NCI-H1436 (cell line): ENCODE data around the gene CMIP.
A peak's percentile ranks its signal among the peaks of the same experiment; 100 is the strongest.

Source experiments
- DNase-seq: peaks from one replicate; lab custom pipeline; 2025; lab: John Stamatoyannopoulos, UW

The CMIP gene

DNA sequence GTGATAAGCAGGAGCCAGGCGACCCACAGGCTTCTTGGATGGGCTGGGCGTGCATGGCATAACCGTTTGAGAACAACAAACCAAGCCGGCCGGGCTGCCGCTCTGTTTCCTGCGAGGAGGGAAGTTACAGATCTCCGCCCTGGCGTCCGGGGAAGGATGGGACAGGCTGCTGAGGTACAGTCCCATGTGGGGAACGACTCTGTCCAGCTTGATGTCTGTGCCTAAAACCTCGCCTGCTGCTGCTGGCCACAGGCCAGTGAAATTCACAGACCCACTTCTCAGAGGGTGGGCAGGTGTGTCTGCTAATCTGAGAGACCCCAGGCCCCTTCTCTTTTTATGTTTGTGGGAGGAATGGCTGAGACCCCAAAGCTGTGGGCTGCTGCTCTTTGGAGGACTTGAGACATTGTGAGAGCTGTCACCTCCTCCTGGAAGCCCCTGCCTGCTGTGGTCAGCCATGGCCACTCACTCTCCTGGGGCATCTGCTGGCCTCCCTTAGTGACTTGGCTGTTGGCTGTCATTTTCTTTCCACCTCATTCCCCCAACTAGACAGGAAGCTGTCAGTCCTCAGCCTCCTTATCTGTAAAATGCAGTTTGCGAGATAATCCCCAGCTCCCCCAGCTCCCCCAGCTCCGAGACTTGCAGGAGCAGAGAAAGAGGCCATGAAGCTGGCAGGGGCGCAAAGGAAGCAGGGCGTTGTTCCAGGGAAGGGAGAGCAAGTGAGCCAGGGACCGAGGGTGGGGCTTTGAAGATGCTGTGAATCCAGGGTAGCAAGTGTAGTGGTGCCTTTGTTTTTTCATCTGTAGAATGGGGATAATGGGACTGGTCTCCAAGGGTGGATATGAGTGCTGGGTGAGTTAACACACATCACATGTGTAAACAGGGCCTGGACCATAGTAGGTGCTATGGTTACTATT is 51.0 kb downstream of the CMIP start:
- DNase-seq, result no peak

DNA sequence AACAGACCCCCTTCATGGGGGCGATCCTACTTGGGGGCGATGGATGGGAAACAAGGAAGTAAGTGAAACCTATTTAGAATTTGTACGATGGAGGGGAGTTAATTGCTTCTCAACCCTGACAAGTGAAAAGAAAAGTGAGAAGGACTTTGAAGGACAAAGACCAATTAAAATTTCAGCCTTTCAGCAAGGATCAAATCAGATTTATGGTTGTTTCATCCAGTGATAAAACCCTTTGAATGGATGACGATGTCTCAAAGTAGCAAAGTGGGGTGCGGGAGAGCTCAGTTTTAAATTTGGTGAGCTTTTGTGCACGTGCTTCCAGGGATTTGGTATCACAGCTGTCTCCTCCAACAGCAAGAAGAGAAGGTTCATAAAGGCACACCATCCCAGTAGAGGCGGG is 51.7 kb downstream of the CMIP start:
- DNase-seq, result no peak

DNA sequence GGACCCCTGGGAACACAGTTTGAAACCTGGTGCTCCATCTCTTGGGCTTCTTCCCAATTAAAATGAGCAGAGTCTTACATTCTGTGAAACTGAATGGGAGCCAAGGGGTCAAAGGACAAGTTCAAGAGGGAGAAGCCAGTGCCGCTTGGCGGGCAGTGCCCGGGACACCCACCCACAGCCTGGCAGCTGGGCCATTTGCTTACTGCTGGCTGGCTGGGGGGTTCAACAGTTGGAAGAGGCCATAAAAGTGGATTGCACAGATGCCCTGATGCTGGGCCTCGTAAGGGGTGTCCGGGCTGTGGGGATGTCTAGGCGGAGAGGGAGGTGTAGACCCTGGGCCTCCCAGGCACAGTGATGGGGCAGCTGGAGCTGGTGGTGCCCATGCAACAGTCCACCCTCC is 52.1 kb downstream of the CMIP start:
- no peak for DNase-seq

DNA sequence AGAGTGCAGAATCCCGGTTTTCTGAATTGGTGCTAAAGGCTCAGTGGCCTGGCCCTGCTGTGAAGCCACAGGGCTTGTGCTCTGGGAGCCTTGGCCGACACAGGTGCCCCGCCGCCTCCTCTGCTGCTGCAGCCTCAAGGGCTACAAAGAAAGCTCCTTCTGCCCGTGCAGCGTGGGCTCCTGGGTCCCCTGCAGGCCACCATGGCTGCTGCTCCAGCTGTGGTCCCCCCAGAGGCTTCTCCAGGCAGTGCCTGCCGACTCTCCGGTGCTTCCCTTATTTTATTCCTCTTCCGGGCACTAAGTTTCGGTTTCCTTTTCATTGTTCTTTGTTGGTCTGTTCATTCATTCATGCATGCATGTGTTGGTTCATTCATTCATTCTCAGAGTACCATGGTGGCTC is 53.1 kb downstream of the CMIP start:
- DNase-seq, result no peak

DNA sequence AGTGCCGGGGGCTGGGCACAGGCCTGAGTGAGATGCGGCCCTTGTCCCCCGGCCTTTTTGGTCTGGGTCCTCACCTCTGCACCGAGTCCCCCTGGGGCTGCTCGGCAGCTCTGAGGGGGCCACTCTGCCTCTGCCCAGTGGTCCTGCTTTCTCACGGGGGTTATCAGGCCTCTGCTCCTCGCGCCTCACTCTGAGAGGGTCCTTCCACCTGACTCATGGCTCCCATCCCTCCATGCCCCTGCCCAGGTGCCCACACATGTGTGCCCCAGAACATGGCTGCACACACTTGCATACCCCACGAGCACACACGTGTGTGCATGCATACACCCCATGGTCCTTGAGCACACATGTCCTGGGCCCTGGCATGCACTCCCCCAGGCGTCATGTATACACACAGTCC is 53.7 kb downstream of the CMIP start:
- DNase-seq, result no peak

DNA sequence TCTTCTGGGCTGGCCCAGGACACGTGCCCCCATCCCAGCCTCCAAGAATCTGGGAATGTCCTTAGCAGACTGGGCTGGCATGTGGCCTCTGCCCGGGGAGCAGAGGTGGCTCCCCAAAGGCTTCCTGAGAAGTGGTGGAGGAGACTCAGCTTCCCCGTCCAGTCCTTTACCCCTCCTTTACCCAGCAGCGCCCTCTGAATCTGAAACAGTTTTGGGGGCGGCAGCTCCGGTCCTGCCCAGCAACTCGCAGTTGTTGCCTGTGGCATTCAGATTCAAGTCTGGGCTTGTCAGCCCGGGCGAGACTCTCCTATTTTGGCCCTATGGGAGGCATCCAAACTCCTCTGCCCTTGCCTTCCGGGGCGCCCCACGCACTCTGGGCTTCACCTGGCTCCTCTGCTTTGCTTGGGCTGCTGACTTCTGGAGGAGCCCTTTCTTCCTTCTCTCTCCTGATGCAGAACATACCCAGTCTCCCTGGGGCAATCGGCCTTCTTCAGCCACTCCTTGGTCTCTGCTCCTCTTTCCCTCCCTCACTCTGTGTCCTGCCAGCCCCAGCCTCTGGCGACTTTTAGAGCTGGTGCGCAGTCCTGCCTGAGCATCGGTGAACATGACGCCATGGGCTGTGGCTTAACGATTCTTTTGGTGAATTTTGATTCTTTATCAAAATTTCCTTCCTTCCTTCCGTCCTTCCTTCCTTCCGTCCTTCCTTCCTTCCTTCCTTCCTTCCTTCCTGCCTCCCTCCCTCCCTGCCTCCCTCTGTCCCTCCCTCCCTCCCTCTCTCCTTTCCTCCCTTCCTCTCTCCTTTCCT is 55.2 kb downstream of the CMIP start:
- DNase-seq, result no peak

DNA sequence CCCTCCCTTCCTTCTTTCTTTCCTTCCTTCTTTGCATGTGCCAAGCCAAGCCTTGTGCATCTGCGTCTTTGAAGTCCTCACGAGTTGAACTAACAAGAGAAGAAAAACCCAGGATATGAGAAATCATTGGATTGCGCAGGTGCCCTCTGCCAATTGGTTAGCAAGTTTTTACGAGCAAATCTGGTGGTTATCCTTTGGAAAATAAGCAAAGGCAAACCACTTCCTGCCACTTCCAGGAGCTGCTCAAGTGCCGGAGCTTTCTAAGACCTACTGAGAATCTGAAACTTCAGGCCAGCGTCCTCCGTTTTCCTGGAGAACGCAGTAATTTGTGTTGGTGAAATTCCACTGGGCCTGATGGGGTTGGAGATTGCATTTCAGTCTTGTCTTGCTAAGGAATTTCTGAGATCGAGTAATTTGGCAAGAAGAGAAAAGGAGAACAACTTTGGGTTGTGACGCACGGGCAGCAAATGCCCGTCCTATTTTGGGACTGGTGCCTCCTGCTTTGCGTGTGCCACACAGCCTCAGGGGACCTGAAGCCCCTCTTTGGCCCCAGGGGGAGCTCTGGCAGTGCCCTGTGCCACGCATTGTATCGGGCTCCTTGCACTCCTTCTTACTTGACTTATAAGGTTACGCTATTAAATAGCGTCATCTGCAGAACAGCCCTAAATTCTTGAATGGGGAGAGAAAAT is 56.4 kb downstream of the CMIP start:
- DNase-seq, result no peak

GRCh38 chr16:81502396-81503070 is 57.9 kb downstream of the CMIP start:
- no peak for DNase-seq

- no peak for DNase-seq
Observed at GRCh38 chr16:81505011-81505661, 60.5 kb downstream of the CMIP start.

DNA sequence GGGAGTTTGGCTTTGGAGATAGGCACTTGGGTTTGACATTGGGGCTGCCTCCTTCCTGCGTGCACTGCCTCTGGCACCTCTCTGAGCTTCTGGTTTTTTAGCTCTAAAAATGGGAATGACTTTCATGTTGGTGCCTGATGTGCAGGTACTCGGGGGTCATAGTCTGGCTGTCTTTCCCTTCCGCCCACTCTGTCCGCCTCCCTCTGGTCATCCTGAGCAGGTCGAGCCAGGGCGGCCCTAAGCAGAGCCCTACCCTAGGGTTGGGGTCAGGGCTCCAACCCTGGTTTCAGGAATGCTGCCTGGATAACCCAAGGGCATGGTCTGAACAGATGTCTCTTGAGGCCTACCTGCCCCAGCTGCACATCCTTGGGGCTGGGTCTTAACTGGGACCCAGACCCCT is 64.8 kb downstream of the CMIP start:
- DNase-seq, result no peak

- no peak for DNase-seq
Observed at GRCh38 chr16:81510016-81510415, 65.4 kb downstream of the CMIP start.

DNA sequence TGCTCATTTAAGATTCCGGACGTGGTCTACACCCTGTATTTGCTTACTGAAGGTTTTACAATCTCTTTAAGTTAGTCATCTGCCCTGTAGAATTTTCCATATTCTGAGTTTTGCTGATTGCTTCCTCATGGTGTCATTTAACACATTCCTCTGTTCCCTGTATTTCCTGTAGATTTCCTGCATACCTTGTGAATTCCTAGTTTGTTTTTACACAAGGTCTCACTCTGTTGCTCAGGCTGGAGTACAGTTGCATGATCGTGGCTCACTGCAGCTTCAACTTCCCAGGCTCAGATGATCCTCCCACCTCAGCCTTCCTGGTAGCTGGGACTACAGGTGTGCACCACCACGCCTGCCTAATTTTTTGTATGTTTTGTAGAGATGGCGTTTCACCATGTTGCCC is 66.8 kb downstream of the CMIP start:
- DNase-seq, result no peak

- DNase-seq, result no peak
Observed at GRCh38 chr16:81513204-81514040, 68.8 kb downstream of the CMIP start.

GRCh38 chr16:81514041-81514559 is 69.5 kb downstream of the CMIP start:
- DNase-seq, result no peak

- no peak for DNase-seq
Observed at GRCh38 chr16:81514568-81515258, 70.1 kb downstream of the CMIP start.

DNA sequence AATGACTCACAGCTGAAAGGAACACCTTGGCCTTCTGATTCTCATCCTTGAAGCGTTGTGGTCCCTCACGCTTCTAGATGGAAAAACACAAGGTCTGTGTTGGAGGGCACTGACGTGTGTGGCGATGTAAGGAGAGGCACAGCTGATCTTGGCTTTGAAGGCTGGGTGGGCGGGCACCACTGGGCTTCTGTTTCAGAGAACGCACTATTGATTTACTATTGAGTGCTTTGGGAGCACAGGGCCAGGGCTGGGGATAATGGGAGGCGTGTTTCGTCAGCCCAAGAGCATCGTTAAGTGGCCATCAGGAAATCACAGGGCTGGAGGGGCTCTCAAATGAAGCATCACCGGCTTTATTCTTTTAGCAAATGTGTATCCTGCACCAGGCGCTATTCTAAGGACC is 70.7 kb downstream of the CMIP start:
- DNase-seq, result peak; percentile 55

DNA sequence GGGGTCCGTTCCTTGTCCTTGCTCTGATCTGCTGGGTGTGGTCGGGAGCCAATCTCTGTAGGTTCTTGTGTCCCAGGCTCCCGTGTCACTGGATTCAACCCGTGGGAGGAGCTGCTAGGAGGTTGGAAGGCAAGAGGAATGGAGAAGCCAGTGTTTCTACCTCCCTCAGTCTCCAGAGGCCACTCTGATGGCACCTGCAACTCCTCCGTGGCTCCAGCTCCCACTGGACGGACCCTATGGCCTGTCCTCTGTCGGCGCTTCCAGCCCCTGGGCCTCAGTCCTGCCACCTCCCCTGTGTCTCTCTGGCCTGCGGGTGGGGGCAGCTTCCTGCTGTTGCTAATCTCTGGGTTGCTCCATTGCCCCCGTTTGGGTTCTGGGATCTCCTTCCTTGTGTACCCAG is 71.1 kb downstream of the CMIP start:
- DNase-seq, result no peak

- DNase-seq, result no peak
Observed at GRCh38 chr16:81516478-81517149, 72.0 kb downstream of the CMIP start.

DNA sequence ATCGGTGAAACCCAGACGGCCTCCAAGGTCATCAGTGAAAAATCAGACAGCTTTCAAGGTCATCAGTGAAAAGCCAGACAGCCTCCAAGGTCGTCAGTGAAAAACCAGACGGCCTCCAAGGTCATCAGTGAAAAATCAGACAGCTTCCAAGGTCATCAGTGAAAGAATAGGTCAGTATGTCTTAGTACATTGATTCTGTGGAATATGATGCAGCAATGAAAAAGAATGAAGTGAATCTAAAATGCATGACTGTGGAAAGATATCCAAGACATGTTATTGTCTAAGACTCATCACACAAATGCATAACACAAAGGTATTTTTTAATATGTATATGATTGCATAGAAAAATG is 72.5 kb downstream of the CMIP start:
- no peak for DNase-seq
